Fibroblast of the aortic adventitia (primary cell): ENCODE data around the gene KHDC1L. TPM values are rescaled to one million over a fixed set of nuclear protein-coding genes. Genes with fewer than 3 reads are reported as not detected.
A peak's percentile ranks its signal among the peaks of the same experiment; 100 is the strongest.
"Not testable (repeated sequence)": the region's sequence is repeated elsewhere in the genome, so short reads cannot be mapped to it uniquely, and the experiment has no call there.

ENCODE experiments used
- DNase-seq: peaks from one replicate; pipeline ENCODE4 v3.0.0-alpha.2; 2010; ENCODE audit warnings: low read depth
- H3K4me3 ChIP-seq: 2 replicates; pipeline ENCODE4 v1.5.1; 2011; ENCODE audit warnings: low read depth, mild to moderate bottlenecking, control low read depth, low read length, moderate library complexity
- total RNA-seq: library from RNA; depleted of rRNA; stranded (reverse); fragments of >200 nt; gene quantifications from 2 replicates; pipeline ENCODE4 v1.2.3, GENCODE V29; 2012; ENCODE audit warnings: low replicate concordance
- TF ChIP-seq, protein P1 (sequence below): IDR thresholded peaks from 2 replicates; pipeline ENCODE4 v1.5.1; 2011; ENCODE audit warnings: mild to moderate bottlenecking, low read length, control low read depth, inconsistent platforms; ENCODE audit not compliant: insufficient read depth

KHDC1L gene
- total RNA-seq, 1 donor, result not detected

DNA sequence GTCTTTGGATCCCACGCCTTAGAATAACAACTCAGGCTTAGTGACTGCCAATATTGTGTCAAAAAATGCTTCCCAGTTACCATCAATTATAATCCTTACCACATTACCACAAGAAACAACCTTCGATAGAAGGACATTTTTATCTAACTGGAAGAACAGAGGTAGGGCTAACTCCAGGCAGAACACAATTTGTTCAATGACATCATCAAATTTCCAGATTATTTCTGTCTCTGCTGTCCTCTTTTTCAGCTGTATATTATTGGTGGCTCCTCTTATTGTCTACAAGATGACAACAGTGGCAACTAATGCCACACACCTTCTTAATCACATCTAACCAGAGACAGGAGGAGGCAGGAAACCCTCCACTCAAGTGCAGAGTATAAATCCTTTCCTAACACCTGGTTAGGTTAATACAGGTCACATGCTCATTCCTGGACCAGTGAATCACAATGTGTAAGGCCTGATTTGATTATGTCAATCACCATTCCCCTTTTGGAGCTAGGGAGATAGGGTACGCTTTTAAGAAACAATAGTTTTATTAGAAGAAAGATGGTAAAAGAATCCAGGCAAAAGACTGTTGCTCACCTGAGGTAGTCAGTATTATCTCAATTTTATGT is 18.0 kb downstream of the KHDC1L start:
- peak; percentile 16 for DNase-seq
- H3K4me3 ChIP-seq, result no peak overlapping the region
- TF ChIP-seq, protein P1, sequence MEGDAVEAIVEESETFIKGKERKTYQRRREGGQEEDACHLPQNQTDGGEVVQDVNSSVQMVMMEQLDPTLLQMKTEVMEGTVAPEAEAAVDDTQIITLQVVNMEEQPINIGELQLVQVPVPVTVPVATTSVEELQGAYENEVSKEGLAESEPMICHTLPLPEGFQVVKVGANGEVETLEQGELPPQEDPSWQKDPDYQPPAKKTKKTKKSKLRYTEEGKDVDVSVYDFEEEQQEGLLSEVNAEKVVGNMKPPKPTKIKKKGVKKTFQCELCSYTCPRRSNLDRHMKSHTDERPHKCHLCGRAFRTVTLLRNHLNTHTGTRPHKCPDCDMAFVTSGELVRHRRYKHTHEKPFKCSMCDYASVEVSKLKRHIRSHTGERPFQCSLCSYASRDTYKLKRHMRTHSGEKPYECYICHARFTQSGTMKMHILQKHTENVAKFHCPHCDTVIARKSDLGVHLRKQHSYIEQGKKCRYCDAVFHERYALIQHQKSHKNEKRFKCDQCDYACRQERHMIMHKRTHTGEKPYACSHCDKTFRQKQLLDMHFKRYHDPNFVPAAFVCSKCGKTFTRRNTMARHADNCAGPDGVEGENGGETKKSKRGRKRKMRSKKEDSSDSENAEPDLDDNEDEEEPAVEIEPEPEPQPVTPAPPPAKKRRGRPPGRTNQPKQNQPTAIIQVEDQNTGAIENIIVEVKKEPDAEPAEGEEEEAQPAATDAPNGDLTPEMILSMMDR, result no peak

DNA sequence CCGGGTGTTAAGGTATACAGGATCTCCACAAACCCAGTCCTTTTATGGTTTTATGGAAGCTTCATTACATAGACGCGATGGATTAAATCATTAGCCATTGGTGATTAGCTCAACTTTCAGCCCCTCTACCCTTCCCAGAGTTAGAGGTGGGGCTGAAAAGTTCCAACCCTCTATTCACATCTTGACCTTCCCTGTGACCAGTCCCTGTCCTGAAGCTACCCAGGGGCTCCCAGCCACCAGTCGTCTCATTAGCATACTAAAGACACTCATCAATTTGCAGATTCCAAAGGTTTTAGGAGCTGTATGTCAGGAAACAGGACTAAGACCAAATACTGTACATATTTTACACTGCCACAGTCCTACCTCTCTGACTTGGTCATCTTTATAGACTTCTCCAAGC is 21.0 kb downstream of the KHDC1L start:
- TF ChIP-seq, protein P1, result no peak
- H3K4me3 ChIP-seq, result no peak overlapping the region
- DNase-seq, result no peak

DNA sequence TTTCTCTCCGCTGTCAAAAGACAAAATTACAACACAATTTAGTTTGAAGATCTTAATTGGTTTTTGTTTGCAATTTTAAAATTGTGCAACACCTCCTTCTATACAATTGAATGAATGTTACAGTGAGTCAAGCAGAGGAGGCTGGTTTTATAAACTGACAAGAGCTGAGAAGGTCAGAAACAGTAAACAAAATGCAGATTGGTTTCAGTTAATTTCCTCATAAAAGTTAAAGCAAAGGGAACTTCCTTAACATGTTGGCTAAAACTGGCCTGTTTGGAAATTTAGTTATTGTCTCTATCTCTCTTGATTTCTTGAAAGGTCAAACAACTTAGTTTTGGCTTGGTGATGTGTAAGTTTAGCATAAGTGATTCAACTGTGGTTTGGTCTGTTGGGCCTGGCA is 22.2 kb downstream of the KHDC1L start:
- TF ChIP-seq, protein P1, result no peak
- no peak for DNase-seq
- H3K4me3 ChIP-seq, result no peak overlapping the region

DNA sequence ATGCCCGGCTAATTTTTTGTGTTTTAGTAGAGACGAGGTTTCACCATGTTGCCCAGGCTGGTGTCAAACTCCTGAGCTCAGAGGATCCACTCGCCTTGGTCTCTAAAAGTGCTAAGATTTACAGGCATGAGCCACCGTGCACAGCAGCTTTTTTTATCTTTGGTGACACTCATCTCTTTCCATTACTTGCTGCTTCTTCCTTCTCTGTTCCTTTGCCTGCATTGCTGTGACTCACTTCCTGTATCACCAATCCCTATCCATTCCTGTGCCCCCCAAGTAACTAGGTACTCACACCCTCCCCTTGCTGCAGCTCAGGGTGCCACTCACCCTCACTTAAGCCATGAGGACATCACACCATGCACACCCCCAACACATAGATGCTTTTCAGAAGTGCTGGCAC is 24.6 kb downstream of the KHDC1L start:
- no peak overlapping the region for H3K4me3 ChIP-seq
- TF ChIP-seq, protein P1, result no peak
- no peak for DNase-seq

DNA sequence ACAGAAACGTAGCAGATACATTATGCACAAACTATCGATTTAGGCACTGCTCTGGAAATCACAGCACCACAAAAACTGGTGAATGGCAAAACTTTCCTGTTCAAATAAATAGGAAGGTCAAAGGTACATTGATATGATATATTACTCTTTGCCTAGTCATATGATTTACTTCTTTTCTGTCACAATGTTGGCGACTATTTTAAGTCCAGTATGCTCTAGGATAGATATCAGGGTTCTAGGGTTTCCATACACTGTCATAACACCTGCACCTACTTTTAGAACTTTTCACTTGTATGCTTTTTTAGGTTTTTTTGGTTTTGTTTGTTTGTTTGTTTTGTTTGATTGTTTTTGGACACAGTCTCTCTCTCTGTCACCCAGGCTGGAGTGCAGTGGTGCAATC is 25.0 kb downstream of the KHDC1L start:
- TF ChIP-seq, protein P1, result no peak
- no peak for DNase-seq

DNA sequence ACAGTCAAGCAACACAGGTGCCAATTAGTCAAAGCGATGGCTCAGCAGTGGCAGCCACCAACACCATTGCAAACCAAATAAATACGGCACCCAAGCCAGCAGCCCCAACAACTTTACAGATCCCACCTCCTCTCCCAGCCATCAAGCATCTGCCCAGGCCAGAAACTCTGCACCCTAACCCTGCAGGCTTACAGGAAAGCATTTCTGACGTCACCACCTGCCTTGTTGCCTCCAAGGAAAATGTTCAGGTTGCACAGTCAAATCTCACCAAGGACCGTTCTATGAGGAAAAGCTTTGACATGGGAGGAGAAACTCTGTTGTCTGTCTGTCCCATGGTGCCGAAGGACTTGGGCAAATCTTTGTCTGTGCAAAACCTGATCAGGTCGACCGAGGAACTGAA is 30.6 kb downstream of the KHDC1L start:
- H3K4me3 ChIP-seq, result no peak overlapping the region
- no peak for DNase-seq
- TF ChIP-seq, protein P1, result no peak

More for the DNA sequence above, 25.0 kb downstream of the KHDC1L start:
- H3K4me3 ChIP-seq, result no peak overlapping the region

DNA sequence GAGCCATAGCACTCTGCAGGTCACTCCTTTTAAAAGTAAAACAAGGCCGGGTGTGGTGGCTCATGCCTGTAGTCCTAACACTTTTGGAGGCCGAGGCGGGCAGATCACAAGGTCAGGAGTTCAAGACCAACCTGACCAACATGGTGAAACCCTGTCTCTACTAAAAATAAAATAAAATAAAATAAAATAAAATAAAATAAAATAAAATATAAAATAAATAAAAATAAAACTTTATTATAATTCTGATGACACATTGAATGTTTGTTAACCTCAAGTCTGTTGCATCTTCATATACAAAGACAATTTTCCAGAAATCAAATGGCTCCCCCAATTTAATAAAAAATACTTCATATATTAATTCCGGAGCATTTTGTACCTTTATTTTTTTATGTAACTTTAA is 32.0 kb downstream of the KHDC1L start:
- DNase-seq, H3K4me3 ChIP-seq: not testable (repeated sequence)
